HEK293 (cell line): ENCODE results near the gene LRRC8D.

ENCODE experiments used
- CTCF ChIA-PET: fragments of 350-600 bp; formaldehyde crosslinking; extraction: SDS; loops from one replicate; lab custom pipeline; 2021; ENCODE audit warnings: antibody characterized with exemption; lab: Yijun Ruan, JAX
- POLR2A ChIA-PET: fragments of 300-600 bp; formaldehyde crosslinking; extraction: SDS; loops from one replicate; lab custom pipeline; 2020; ENCODE audit warnings: antibody characterized with exemption, inconsistent platforms; lab: Yijun Ruan, JAX
- H3K27ac ChIP-seq: fragments of 200-500 bp; sonication (Bioruptor generic); 2 replicates; pipeline ENCODE4 v1.5.1; 2014; ENCODE audit warnings: low read depth, low read length, control low read depth, inconsistent platforms; ENCODE audit errors: extremely low read depth
- H3K36me3 ChIP-seq, 2 experiments: fragments of 200-500 bp in 1 of 2; sonication (Bioruptor generic) in 1 of 2; 1 replicate in 1 of 2; 2 replicates in 1 of 2; pipeline ENCODE4 v1.5.1; 2014 to 2017; ENCODE audit warnings: inconsistent platforms in 2 of 2, low read length in 2 of 2; ENCODE audit not compliant: control insufficient read depth in 2 of 2, insufficient read depth in 1 of 2
- H3K4me1 ChIP-seq: fragments of 200-500 bp; sonication (Bioruptor generic); 2 replicates; pipeline ENCODE4 v1.5.1; 2014; ENCODE audit warnings: mild to moderate bottlenecking, low read length, inconsistent platforms; ENCODE audit not compliant: control insufficient read depth, insufficient read depth
- H3K4me3 ChIP-seq: 2 replicates; pipeline ENCODE4 v1.5.1; 2011; ENCODE audit warnings: low read depth, mild to moderate bottlenecking, control low read depth, low read length, moderate library complexity
- H3K9me3 ChIP-seq: fragments of 200-500 bp; sonication (Bioruptor generic); 2 replicates; pipeline ENCODE4 v1.5.1; 2014; ENCODE audit warnings: low read depth, low read length, inconsistent platforms; ENCODE audit not compliant: control insufficient read depth, insufficient read depth
- GLI4 ChIP-seq: fragments of 450-650 bp; formaldehyde crosslinking; IDR thresholded peaks from 2 replicates; pipeline ENCODE4 v1.5.1; 2016; ENCODE audit warnings: missing biosample characterization, missing genetic modification characterization
- GLIS2 ChIP-seq: fragments of 450-650 bp; formaldehyde crosslinking; IDR thresholded peaks from 2 replicates; pipeline ENCODE4 v1.5.1; 2016; ENCODE audit warnings: missing biosample characterization, missing genetic modification characterization
- PBX3 ChIP-seq: sonication (generic); formaldehyde crosslinking; IDR thresholded peaks from 2 replicates; pipeline ENCODE4 v1.8.1; 2022; ENCODE audit warnings: mild to moderate bottlenecking, moderate library complexity, missing genetic modification reagents
- PRDM1 ChIP-seq: fragments of 450-650 bp; formaldehyde crosslinking; IDR thresholded peaks from 2 replicates; pipeline ENCODE4; 2016; ENCODE audit warnings: missing biosample characterization, missing genetic modification characterization
- PRDM2 ChIP-seq: fragments of 450-650 bp; formaldehyde crosslinking; IDR thresholded peaks from 2 replicates; pipeline ENCODE4 v1.5.1; 2016; ENCODE audit warnings: missing biosample characterization, missing genetic modification characterization, borderline replicate concordance
- RBAK ChIP-seq: fragments of 450-650 bp; formaldehyde crosslinking; IDR thresholded peaks from 2 replicates; pipeline ENCODE4 v1.5.1; 2016; ENCODE audit warnings: missing biosample characterization, missing genetic modification characterization
- SP3 ChIP-seq: fragments of 450-650 bp; formaldehyde crosslinking; IDR thresholded peaks from 2 replicates; pipeline ENCODE4 v1.5.1; 2016; ENCODE audit warnings: missing biosample characterization, missing genetic modification characterization
- ZBTB11 ChIP-seq: fragments of 450-650 bp; formaldehyde crosslinking; conservative IDR thresholded peaks from 2 replicates; pipeline ENCODE4 v1.5.1; 2016; ENCODE audit warnings: low read depth, missing biosample characterization, missing genetic modification characterization
- ZNF2 ChIP-seq: fragments of 450-650 bp; formaldehyde crosslinking; IDR thresholded peaks from 2 replicates; pipeline ENCODE4 v1.5.1; 2016; ENCODE audit warnings: missing biosample characterization, missing genetic modification characterization
- ZNF214 ChIP-seq: fragments of 450-650 bp; formaldehyde crosslinking; IDR thresholded peaks from 2 replicates; pipeline ENCODE4 v1.5.1; 2017; ENCODE audit warnings: missing biosample characterization, mild to moderate bottlenecking, missing genetic modification characterization, borderline replicate concordance
- ZNF350 ChIP-seq: fragments of 450-650 bp; formaldehyde crosslinking; IDR thresholded peaks from 2 replicates; pipeline ENCODE4 v1.5.0; 2017; ENCODE audit warnings: missing biosample characterization, mild to moderate bottlenecking, missing genetic modification characterization
- ZNF354C ChIP-seq: fragments of 450-650 bp; formaldehyde crosslinking; IDR thresholded peaks from 2 replicates; pipeline ENCODE4 v1.5.1; 2016; ENCODE audit warnings: missing biosample characterization, missing genetic modification characterization, low read depth, borderline replicate concordance
- ZNF37A ChIP-seq: fragments of 450-650 bp; IDR thresholded peaks from 2 replicates; pipeline ENCODE4 v1.5.1; 2018; ENCODE audit warnings: missing biosample characterization, missing genetic modification characterization
- ZNF544 ChIP-seq: fragments of 450-650 bp; formaldehyde crosslinking; IDR thresholded peaks from 2 replicates; pipeline ENCODE4 v1.5.0; 2017; ENCODE audit warnings: missing biosample characterization, missing genetic modification characterization
- ZNF549 ChIP-seq: fragments of 450-650 bp; IDR thresholded peaks from 2 replicates; pipeline ENCODE4 v1.5.1; 2018; ENCODE audit warnings: missing biosample characterization, missing genetic modification characterization, mild to moderate bottlenecking, inconsistent platforms, moderate library complexity
- ZNF830 ChIP-seq: fragments of 450-650 bp; IDR thresholded peaks from 2 replicates; pipeline ENCODE4 v1.5.0; 2018; ENCODE audit warnings: missing biosample characterization, missing genetic modification characterization, low read depth, mild to moderate bottlenecking, moderate library complexity
- ZSCAN30 ChIP-seq: fragments of 450-650 bp; IDR thresholded peaks from 2 replicates; pipeline ENCODE4 v1.5.1; 2018; ENCODE audit warnings: missing biosample characterization, mild to moderate bottlenecking, missing genetic modification characterization, moderate library complexity
- TF ChIP-seq, protein P1 (sequence below): fragments of 450-650 bp; formaldehyde crosslinking; IDR thresholded peaks from 2 replicates; pipeline ENCODE4 v1.5.1; 2017; ENCODE audit warnings: missing biosample characterization, missing genetic modification characterization
- TF ChIP-seq, protein P2 (sequence below): fragments of 450-650 bp; formaldehyde crosslinking; IDR thresholded peaks from 2 replicates; pipeline ENCODE4 v1.5.1; 2016; ENCODE audit warnings: missing biosample characterization, missing genetic modification characterization, low read depth

Gene LRRC8D

DNA sequence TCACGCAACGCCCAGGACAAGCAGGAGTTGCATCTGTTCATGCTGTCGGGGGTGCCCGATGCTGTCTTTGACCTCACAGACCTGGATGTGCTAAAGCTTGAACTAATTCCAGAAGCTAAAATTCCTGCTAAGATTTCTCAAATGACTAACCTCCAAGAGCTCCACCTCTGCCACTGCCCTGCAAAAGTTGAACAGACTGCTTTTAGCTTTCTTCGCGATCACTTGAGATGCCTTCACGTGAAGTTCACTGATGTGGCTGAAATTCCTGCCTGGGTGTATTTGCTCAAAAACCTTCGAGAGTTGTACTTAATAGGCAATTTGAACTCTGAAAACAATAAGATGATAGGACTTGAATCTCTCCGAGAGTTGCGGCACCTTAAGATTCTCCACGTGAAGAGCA, 113.6 kb downstream of the LRRC8D start:
- Histone ChIP-seq H3K4me1 (no peaks in the 10 kb centered on the region), H3K36me3 (peaks cover 0 to 15% of the 10 kb centered on the region in 2 experiments; a peak in 2 of 3 replicates), H3K4me3 (no peak overlapping the region), H3K27ac (no peak overlapping the region), H3K9me3 (no peaks in the 10 kb centered on the region)
- POLR2A ChIA-PET = no interaction called here
- TF ChIP-seq, protein P1, sequence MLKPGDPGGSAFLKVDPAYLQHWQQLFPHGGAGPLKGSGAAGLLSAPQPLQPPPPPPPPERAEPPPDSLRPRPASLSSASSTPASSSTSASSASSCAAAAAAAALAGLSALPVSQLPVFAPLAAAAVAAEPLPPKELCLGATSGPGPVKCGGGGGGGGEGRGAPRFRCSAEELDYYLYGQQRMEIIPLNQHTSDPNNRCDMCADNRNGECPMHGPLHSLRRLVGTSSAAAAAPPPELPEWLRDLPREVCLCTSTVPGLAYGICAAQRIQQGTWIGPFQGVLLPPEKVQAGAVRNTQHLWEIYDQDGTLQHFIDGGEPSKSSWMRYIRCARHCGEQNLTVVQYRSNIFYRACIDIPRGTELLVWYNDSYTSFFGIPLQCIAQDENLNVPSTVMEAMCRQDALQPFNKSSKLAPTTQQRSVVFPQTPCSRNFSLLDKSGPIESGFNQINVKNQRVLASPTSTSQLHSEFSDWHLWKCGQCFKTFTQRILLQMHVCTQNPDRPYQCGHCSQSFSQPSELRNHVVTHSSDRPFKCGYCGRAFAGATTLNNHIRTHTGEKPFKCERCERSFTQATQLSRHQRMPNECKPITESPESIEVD = no peak
- TF ChIP-seq ZSCAN30 (tag by site-specific recombination) (no peak), ZNF214 (no peak), PRDM1 (tag by site-specific recombination) (no peak), ZNF544 (no peak), ZNF830 (tag by site-specific recombination) (no peak), PRDM2 (tag by site-specific recombination) (no peak), GLIS2 (tag by site-specific recombination) (no peak), RBAK (tag by site-specific recombination) (no peak), ZNF350 (tag by site-specific recombination) (no peak), ZNF37A (tag by site-specific recombination) (no peak), GLI4 (tag by site-specific recombination) (no peak), ZNF354C (tag by site-specific recombination) (no peak), SP3 (tag by site-specific recombination) (no peak), PBX3 (no peak), ZNF2 (tag by site-specific recombination) (no peak)
- TF ChIP-seq, all 188 proteins: peak for 0
- CTCF ChIA-PET = interaction anchor here (0.7 kb wide), 1 partner anchor 1073 kb away, joined by 3 read pairs; no protein-coding TSS in a partner anchor

DNA sequence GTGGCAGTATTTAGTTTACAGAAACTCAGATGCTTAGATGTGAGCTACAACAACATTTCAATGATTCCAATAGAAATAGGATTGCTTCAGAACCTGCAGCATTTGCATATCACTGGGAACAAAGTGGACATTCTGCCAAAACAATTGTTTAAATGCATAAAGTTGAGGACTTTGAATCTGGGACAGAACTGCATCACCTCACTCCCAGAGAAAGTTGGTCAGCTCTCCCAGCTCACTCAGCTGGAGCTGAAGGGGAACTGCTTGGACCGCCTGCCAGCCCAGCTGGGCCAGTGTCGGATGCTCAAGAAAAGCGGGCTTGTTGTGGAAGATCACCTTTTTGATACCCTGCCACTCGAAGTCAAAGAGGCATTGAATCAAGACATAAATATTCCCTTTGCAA, 114.4 kb downstream of the LRRC8D start:
- CTCF ChIA-PET = no interaction called here
- Histone ChIP-seq H3K9me3 (no peaks in the 10 kb centered on the region), H3K4me3 (no peak overlapping the region), H3K36me3 (peaks cover 0 to 15% of the 10 kb centered on the region in 2 experiments; a peak in 2 of 3 replicates), H3K4me1 (no peaks in the 10 kb centered on the region), H3K27ac (no peak overlapping the region)
- no peak for TF ChIP-seq ZBTB11 (tag by site-specific recombination)
- TF ChIP-seq, protein P2, sequence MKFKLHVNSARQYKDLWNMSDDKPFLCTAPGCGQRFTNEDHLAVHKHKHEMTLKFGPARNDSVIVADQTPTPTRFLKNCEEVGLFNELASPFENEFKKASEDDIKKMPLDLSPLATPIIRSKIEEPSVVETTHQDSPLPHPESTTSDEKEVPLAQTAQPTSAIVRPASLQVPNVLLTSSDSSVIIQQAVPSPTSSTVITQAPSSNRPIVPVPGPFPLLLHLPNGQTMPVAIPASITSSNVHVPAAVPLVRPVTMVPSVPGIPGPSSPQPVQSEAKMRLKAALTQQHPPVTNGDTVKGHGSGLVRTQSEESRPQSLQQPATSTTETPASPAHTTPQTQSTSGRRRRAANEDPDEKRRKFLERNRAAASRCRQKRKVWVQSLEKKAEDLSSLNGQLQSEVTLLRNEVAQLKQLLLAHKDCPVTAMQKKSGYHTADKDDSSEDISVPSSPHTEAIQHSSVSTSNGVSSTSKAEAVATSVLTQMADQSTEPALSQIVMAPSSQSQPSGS (tag by site-specific recombination) = no peak
- no peak for TF ChIP-seq ZNF549 (tag by site-specific recombination)
- TF ChIP-seq, protein P1 = no peak
- POLR2A ChIA-PET = no interaction called here
